ENCODE measurements around the gene PTPN1.
"Not testable (repeated sequence)": the region's sequence is repeated elsewhere in the genome, so short reads cannot be mapped to it uniquely, and the experiment has no call there.

The PTPN1 gene

GRCh38 chr20:50527068-50527605 is 17.0 kb downstream of the PTPN1 start:
- DNase-seq (ENCODE audit: low read depth in 1 of 2, low spot score in 1 of 2): no peak

GRCh38 chr20:50528129-50528528 is 17.9 kb downstream of the PTPN1 start:
- DNase-seq (ENCODE audit: low read depth in 1 of 2, low spot score in 1 of 2): no peak

GRCh38 chr20:50528804-50529351 is 18.7 kb downstream of the PTPN1 start:
- DNase-seq (ENCODE audit: low read depth in 1 of 2, low spot score in 1 of 2): no peak

- DNase-seq (ENCODE audit: low read depth in 1 of 2, low spot score in 1 of 2): no peak
Measured at GRCh38 chr20:50532221-50532620, 22.0 kb downstream of the PTPN1 start.

DNA sequence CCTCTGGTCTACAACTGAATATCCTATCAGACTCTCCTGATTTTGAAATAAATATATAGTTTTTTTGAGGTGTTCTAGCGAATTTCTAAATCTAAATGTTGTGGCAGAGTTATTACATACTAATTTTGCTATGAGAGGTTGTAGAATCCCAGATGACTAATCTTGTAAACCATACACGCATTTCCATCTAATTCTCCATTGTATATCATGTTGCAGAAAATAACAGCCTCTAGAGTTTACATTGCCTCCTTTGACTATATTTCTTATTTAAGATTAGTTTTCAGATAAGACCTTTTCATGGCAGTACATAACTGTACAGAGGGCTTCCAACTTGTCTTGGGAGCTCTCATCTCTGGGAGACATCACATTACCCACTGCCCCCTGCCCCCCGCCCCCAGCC is 22.9 kb downstream of the PTPN1 start:
- no peak for DNase-seq (ENCODE audit: low read depth in 1 of 2, low spot score in 1 of 2)

GRCh38 chr20:50533464-50533863 is 23.3 kb downstream of the PTPN1 start:
- no peak for DNase-seq (ENCODE audit: low read depth in 1 of 2, low spot score in 1 of 2)

- no peak for DNase-seq (ENCODE audit: low read depth in 1 of 2, low spot score in 1 of 2)
Measured at GRCh38 chr20:50534567-50534966, 24.4 kb downstream of the PTPN1 start.

- DNase-seq (ENCODE audit: low read depth in 1 of 2, low spot score in 1 of 2): no peak
Measured at GRCh38 chr20:50535162-50535561, 25.0 kb downstream of the PTPN1 start.

DNA sequence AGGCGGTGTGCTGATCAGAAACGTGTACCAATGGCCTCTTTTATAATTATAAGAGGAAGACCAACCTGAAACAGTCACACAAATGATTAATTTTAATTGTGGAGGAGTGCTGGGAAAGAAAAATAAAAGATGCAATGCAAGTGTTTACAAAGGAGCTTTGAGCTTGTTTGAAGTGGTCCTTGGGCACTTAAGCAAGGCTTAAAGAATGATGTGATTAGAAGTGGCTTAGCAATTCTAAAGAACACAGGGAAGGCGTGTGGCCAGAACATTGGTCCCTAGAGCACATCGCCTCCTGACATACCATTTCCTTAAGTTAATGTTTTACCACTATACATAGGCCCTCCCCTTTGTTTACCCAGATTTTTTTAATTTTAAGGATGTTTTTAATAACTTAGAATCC is 26.1 kb downstream of the PTPN1 start:
- no peak for DNase-seq (ENCODE audit: low read depth in 1 of 2, low spot score in 1 of 2)

DNA sequence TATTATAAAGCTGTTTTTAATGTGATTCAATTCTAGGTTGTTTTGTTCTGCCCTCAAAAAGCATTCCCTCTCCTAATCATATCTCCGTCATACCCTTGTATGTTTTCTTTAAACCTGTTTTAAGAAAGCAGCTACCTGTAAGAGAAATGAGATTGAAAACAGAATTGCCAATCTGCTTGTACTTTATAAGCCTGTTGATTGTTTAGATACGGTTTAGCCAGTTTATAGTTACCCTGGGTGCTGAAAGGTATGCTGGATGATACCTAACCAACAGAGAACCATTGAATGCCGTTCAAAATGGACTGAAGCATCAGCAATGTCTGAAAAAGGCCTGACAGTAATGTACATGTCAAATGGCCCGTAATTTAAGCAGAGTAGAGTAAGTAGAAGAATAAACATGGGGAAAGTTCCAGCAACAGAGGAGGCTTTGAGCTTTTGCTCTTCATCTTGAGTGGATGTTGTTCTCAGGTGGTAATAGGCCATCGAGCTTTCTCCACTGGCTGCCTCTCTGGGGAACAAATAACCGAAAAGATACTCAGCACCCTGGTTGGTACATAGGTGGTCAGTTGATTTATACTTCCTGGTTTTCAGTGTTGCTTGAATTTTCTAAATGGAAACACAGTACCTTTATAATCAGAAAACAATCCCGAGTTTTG is 27.5 kb downstream of the PTPN1 start:
- DNase-seq (ENCODE audit: low read depth in 1 of 2, low spot score in 1 of 2): no peak

- DNase-seq (ENCODE audit: low read depth in 1 of 2, low spot score in 1 of 2): no peak
Measured at GRCh38 chr20:50538276-50538675, 28.1 kb downstream of the PTPN1 start.

GRCh38 chr20:50539798-50540197 is 29.6 kb downstream of the PTPN1 start:
- not testable (repeated sequence) for DNase-seq (ENCODE audit: low read depth in 1 of 2, low spot score in 1 of 2)

- DNase-seq (ENCODE audit: low read depth in 1 of 2, low spot score in 1 of 2): no peak
Measured at GRCh38 chr20:50540620-50541605, 30.7 kb downstream of the PTPN1 start.

- no peak for DNase-seq (ENCODE audit: low read depth in 1 of 2, low spot score in 1 of 2)
Measured at GRCh38 chr20:50541606-50542041, 31.4 kb downstream of the PTPN1 start.

DNA sequence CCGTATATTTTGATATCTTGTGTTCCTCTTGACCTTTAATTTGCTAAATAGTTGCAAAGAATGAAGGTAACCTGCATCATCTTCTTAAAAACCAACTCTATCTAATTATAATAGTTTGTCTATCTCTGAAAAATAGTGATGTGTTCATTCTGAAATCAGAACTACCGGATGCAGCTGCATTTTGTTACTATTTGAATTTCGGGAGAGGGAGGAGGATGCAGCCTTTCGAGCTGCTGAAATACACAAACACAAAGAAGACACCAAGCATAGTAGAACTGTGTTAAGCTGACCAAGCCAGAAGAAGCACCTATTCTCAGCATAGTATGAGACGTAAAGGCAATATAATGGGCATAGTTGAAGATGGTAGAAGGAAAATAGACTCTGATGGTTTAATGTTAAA is 33.1 kb downstream of the PTPN1 start:
- DNase-seq (ENCODE audit: low read depth in 1 of 2, low spot score in 1 of 2): no peak

GRCh38 chr20:50545126-50545525 is 34.9 kb downstream of the PTPN1 start:
- DNase-seq (ENCODE audit: low read depth in 1 of 2, low spot score in 1 of 2): no peak

GRCh38 chr20:50546729-50547314 is 36.6 kb downstream of the PTPN1 start:
- no peak for DNase-seq (ENCODE audit: low read depth in 1 of 2, low spot score in 1 of 2)

DNA sequence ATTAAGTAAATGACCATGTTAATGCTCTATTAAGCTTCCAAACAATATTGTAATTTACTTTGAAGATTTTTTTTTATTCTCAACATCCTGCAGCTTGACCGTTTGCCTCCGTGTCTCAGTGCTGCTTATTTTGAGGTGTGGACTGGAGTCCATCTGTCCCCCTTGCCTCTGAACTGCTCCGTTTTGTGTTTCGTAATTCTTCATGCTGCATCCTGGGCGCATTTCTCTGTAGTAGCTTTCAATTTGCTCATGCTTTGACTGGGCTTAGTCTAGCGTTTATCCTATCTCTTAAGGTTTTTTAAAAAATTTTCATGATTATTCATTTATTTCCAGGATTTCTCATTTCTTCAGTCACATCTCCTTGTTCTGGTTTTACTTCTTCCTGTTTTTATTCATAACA is 37.8 kb downstream of the PTPN1 start:
- no peak for DNase-seq (ENCODE audit: low read depth in 1 of 2, low spot score in 1 of 2)

DNA sequence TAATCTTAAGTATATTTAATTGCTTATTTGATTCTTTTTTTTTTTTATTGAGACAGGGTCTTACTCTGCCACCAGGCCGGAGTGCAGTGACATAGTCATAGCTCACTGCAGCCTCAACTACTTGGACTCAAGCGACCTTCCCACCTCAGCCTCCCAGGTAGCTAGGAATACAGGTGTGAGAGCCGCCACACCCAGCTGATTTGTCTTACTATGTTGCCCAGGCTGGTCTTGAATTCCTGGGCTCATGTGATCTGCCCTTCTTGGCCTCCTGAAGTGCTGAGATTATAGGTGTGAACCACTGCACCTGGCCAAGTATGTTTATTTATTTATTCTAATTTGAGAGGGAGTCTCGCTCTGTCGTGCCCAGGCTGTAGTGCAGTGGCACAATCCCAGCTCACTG is 38.2 kb downstream of the PTPN1 start:
- no peak for DNase-seq (ENCODE audit: low read depth in 1 of 2, low spot score in 1 of 2)

GRCh38 chr20:50550531-50550930 is 40.3 kb downstream of the PTPN1 start:
- no peak for DNase-seq (ENCODE audit: low read depth in 1 of 2, low spot score in 1 of 2)

DNA sequence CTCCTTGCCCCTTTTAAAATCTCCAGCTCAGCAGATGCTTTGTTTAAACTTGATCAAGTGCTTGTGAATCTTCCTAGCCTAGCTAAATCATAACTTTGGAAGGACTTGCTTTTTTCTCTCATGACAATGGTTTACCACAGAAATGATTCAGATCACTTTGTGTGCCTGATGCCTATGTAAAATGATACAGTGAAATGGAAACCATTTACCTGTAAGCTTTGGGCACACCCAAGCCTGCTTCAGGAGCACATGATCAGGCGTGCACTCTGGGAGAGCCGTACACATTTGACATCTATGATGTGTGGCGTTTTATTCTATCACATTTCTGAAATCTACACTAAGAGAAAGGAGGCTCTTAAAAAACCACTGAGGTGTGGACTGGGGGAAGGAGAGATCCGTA is 41.1 kb downstream of the PTPN1 start:
- no peak for DNase-seq (ENCODE audit: low read depth in 1 of 2, low spot score in 1 of 2)
